K562 treated with DMSO at 1 percent for 24 hours (cell line): ENCODE data around the gene SPACDR. TPM values are rescaled to one million over a fixed set of nuclear protein-coding genes. Genes with fewer than 3 reads are reported as not detected.

Experiments
- total RNA-seq: library from RNA; unstranded; fragments of 300-600 nt; gene quantifications from 2 replicates; pipeline ENCODE4 v1.2.3, GENCODE V29; 2022; ENCODE audit warnings: low read depth; ENCODE audit not compliant: insufficient read depth

SPACDR gene, protein sequence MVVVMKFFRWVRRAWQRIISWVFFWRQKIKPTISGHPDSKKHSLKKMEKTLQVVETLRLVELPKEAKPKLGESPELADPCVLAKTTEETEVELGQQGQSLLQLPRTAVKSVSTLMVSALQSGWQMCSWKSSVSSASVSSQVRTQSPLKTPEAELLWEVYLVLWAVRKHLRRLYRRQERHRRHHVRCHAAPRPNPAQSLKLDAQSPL
- 0.52 and 1.1 TPM in 2 replicates for total RNA-seq

GRCh38 chr7:100464210-100464660, at the start of gene SPACDR:
TSS of gene SPACDR (minus strand) at chr7:100464260. CDS start at chr7:100464025, 235 bp downstream.

DNA sequence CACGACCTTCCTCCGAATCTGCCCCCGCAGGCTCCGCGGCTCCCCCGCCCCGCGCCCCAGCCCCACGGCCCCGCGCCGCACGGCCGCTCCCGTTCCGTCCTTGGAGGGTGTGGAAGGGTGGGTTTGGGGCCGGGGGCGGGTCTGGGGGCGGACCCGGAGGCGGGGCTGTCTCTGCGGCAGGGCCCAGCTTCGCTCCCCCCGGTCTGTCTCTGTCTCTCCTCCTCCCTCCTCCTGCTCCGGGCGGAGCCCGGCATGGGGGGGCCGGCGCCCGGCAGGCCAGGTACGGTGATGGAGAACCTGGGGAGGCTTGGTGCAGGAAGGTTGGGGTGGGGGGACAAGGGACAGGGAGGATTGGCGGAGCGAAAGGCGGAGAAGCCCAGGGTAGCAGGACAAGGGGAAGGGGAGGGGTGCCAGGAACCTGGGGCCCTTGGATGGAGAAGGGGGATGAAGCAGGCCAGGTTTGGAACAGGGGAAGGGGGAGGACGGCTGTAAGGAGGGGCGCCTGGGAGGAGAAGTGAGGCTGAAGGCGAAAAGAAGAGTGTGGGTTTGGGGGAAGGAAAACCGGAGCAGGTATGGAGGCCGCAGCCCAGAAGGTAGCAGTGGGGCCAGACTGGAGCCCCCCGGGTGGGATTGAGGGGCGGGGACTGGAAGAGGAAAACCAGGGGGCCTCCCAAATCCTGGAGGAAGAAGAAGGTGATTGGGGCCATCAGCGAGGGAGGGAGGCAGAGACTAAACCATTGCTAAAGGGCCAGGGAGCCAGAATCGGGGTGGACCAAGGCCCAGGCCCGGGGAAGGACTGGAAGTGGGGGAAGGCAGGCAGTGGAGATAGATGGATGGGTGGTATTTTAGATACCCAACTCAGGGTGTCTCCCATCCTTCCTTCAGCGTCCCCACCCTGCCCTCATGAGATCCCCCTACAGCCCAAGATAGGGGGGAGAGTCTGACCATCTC, 19.9 kb upstream of the SPACDR start, which contains the start of gene NYAP1:
Gene NYAP1, plus strand, starts transcription at position 206 of the 951 bp plus-strand sequence. CDS start 1,385 bp downstream, outside the sequence.

GRCh38 chr7:100478958-100479660, 15.0 kb upstream of the SPACDR start, which contains the start of gene TSC22D4:
TSS of gene TSC22D4 (minus strand) at chr7:100479214. CDS start at chr7:100478038, 1,176 bp downstream.

DNA sequence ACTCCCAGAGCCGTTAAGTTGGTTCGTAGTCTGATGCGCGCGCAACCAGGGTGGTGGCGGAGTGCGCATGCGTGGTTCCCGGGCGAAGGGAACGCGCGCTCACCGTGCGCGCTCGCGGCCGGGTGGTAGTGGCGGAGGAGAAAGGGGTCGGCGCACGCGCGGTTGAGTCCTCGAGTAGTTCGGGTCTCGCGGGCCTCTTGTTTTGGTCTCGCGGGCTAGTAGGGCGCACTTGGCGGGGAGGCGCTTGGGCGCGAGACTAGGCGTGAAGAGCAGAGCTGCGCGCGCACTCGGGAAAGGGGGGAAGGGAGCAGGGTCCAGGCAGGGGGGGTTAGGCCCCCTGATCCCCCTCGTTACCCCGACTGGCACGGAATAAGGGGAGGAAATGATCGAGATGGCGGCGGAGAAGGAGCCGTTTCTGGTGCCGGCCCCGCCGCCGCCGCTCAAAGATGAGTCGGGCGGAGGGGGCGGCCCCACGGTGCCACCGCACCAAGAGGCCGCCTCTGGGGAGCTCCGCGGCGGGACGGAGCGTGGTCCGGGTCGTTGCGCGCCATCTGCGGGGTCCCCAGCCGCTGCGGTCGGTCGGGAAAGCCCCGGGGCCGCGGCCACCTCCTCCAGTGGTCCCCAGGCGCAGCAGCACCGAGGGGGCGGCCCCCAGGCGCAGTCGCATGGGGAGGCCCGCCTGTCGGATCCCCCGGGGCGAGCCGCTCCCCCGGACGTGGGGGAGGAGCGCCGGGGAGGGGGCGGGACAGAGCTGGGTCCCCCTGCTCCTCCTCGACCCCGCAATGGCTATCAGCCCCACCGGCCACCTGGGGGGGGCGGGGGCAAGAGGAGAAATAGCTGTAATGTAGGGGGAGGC, 34.2 kb downstream of the SPACDR start, which contains the start of gene MEPCE:
Gene MEPCE, plus strand, starts transcription at position 195 of the 856 bp plus-strand sequence. Its CDS starts 188 bp downstream, at position 383.

DNA sequence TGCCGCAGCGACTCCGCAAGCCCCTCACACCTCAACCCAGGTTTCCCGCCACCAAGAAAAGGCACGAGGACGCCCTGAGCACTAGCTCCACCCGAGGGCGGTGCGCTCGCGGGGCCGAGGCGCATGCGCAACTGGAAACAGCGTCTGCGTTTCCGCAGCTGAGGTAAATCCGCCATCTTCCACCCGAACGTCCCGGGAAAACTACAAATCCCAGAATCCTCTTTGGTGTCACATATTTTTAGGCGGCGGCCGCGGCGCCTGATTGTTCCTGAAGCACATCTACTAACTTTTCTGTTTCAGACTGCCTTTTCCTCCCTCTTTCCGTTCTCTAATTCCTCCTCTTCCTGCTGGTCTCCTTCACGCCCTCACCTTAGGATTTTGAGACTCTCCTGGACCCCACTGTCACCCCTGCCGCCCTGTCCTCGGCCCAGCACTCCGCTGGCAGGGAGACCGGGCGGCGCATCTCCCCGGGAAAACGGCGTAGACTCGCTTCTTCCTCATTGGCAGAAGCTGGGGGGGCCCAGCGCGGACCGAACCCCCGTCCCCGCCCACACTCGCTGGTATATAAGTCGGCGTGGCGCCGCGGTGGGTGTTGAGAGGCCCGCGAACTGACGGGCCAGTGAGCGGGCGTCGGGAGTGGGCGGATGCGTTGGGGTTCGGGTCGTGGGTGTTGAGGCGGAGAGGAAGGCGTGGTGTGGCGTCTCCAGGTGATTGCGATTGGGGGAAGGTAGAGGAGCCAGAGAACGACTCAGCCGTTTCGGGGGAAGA, 35.7 kb downstream of the SPACDR start, which contains the start of gene ZCWPW1:
Gene ZCWPW1, minus strand, starts transcription at position 505 of the 768 bp plus-strand sequence. CDS start 8,054 bp downstream, outside the sequence.

Other genes starting within 250 kb of the SPACDR start
- gene PVRIG, start 244.3 kb downstream of the SPACDR start, total RNA-seq: not detected in 2 replicates
- 4.1 and 4.3 TPM in 2 replicates for gene SPDYE3, start 156.6 kb downstream of the SPACDR start, total RNA-seq
- gene PILRB, start 106.1 kb downstream of the SPACDR start, total RNA-seq: 29.5 and 32.4 TPM in 2 replicates
- gene PILRA, start 90.8 kb downstream of the SPACDR start, total RNA-seq: 2.1 TPM in 2 replicates
- 3.3 and 6.7 TPM in 2 replicates for gene ZCWPW1, start 35.6 kb downstream of the SPACDR start, total RNA-seq
- 97.3 and 99.1 TPM in 2 replicates for gene MEPCE, start 34.4 kb downstream of the SPACDR start, total RNA-seq
- gene PPP1R35, start 27.8 kb downstream of the SPACDR start, total RNA-seq: 113 and 152 TPM in 2 replicates
- gene TSC22D4, start 15.0 kb upstream of the SPACDR start, total RNA-seq: 189 and 200 TPM in 2 replicates
- gene NYAP1, start 19.7 kb upstream of the SPACDR start, total RNA-seq: 1.3 and 2.4 TPM in 2 replicates
- gene AGFG2, start 74.9 kb upstream of the SPACDR start, total RNA-seq: 20.6 and 21.7 TPM in 2 replicates
- gene SAP25, start 109.6 kb upstream of the SPACDR start, total RNA-seq: 10.9 and 17.9 TPM in 2 replicates
- 101 and 102 TPM in 2 replicates for gene LRCH4, start 121.9 kb upstream of the SPACDR start, total RNA-seq
- 1.8 TPM in 2 replicates for gene FBXO24, start 122.1 kb upstream of the SPACDR start, total RNA-seq
- 25.0 and 27.0 TPM in 2 replicates for gene PCOLCE, start 138.1 kb upstream of the SPACDR start, total RNA-seq
- gene MOSPD3, start 148.3 kb upstream of the SPACDR start, total RNA-seq: 44.0 and 49.0 TPM in 2 replicates
- 53.8 and 56.4 TPM in 2 replicates for gene TFR2, start 177.3 kb upstream of the SPACDR start, total RNA-seq
- not detected in 2 replicates for gene ACTL6B, start 192.2 kb upstream of the SPACDR start, total RNA-seq
- gene GNB2, start 209.5 kb upstream of the SPACDR start, total RNA-seq: 771 and 833 TPM in 2 replicates
- 23.3 and 23.7 TPM in 2 replicates for gene GIGYF1, start 230.0 kb upstream of the SPACDR start, total RNA-seq
- gene POP7, start 241.9 kb upstream of the SPACDR start, total RNA-seq: 93.6 and 108 TPM in 2 replicates